NCI-H1417 treated with DMSO at 0.1 percent for 48 hours (cell line): ENCODE measurements around the gene BTBD9.
"Not testable (repeated sequence)": the region's sequence is repeated elsewhere in the genome, so short reads cannot be mapped to it uniquely, and the experiment has no call there.

Experiments
- DNase-seq: peaks from one replicate; lab custom pipeline; 2025; lab: John Stamatoyannopoulos, UW

BTBD9 gene

GRCh38 chr6:38649744-38650143 lies 10.0 kb upstream of the BTBD9 start:
- no peak for DNase-seq

GRCh38 chr6:38648629-38649028 lies 8.9 kb upstream of the BTBD9 start:
- DNase-seq = no peak

- DNase-seq = no peak
These were observed 6.6 kb upstream of the BTBD9 start for GRCh38 chr6:38646166-38646878.

- DNase-seq = no peak
These were observed 5.2 kb upstream of the BTBD9 start for GRCh38 chr6:38644951-38645350.

- DNase-seq = no peak
These were observed 634 bp upstream of the BTBD9 start for GRCh38 chr6:38640216-38640909.

GRCh38 chr6:38638941-38639497 lies 710 bp downstream of the BTBD9 start:
- no peak for DNase-seq

- no peak for DNase-seq
These were observed 2.0 kb downstream of the BTBD9 start for GRCh38 chr6:38637756-38638155.

GRCh38 chr6:38636027-38636426 lies 3.7 kb downstream of the BTBD9 start:
- no peak for DNase-seq

- no peak for DNase-seq
These were observed 5.2 kb downstream of the BTBD9 start for GRCh38 chr6:38634518-38634917.

- DNase-seq = no peak
These were observed 7.2 kb downstream of the BTBD9 start for GRCh38 chr6:38632490-38632889.

- DNase-seq = no peak
These were observed 8.4 kb downstream of the BTBD9 start for GRCh38 chr6:38631186-38631783.

GRCh38 chr6:38625217-38625616 lies 14.5 kb downstream of the BTBD9 start:
- DNase-seq = peak; percentile 41

- not testable (repeated sequence) for DNase-seq
These were observed 20.4 kb downstream of the BTBD9 start for GRCh38 chr6:38619342-38619741.

GRCh38 chr6:38618301-38618700 lies 21.4 kb downstream of the BTBD9 start:
- DNase-seq = not testable (repeated sequence)

GRCh38 chr6:38617856-38618255 lies 21.9 kb downstream of the BTBD9 start:
- no peak for DNase-seq

- no peak for DNase-seq
These were observed 27.4 kb downstream of the BTBD9 start for GRCh38 chr6:38612143-38612965.

GRCh38 chr6:38610050-38610625 lies 29.6 kb downstream of the BTBD9 start:
- no peak for DNase-seq

GRCh38 chr6:38604700-38605099 lies 35.0 kb downstream of the BTBD9 start:
- no peak for DNase-seq

- no peak for DNase-seq
These were observed 35.8 kb downstream of the BTBD9 start for GRCh38 chr6:38603966-38604365.

GRCh38 chr6:38603496-38603895 lies 36.2 kb downstream of the BTBD9 start:
- DNase-seq = no peak

GRCh38 chr6:38599966-38600550 lies 39.7 kb downstream of the BTBD9 start:
- no peak for DNase-seq
